ENCODE data around the gene NELFCD.
"Not testable (repeated sequence)": the region's sequence is repeated elsewhere in the genome, so short reads cannot be mapped to it uniquely, and the experiment has no call there.

Gene NELFCD

GRCh38 chr20:59010995-59011873, 30.2 kb downstream of the NELFCD start:
- DNase-seq: no peak

DNA sequence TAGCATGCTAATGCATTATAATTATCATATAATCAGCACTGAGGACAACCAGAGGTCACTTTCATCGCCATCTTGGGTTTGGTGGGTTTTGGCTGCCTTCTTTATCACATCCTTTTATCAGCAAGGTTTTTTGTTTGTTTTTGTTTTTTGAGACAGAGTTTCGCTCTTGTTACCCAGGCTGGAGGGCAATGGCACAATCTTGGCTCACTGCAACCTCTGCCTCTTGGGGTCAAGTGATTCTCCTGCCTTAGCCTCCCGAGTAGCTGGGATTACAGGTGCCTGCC, 30.8 kb downstream of the NELFCD start:
- not testable (repeated sequence) for DNase-seq

DNA sequence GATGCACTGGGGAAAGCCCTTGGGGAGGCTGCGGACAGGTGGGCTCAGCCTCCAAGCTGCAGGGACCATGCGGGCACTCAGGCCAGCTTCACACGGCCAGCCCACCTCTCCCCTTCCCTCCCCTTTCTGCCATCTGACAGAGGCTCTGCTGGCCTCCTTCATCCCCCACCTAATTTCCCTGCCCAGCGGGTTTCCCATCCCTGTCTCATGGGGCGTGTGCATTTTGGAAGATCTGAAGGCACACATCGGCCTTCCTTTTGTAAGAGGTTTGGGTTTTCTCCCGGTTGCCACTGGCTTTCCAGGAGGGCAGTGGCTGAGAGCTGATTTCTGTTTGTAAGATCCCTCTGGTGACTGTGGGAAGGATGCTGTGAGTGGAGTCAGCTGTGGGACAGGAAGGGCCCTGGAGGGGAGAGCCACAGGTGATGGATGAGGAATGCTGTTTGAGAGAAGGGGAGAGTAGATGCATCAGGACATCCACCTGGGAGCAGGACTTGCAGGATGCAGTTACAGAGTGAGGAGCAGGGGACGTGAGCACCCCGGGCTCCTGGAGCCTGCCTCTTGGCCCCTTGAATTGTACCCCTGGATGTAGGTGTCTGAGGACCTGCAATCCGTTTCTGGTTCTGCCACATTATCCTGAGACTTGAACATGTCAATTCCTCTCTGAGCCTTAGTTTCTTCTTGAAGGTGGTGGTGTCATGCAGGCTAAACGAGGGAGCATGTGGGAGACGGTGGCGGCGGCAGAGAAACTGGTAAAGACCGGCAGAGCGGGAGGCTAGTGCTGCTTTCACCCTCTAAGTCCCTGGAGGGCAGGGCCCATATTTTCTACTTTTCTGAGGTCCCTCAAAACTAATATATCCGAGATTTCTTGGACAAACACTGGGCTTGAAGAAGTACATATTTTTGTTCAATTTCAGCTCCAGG, 32.2 kb downstream of the NELFCD start:
- no peak for DNase-seq

DNA sequence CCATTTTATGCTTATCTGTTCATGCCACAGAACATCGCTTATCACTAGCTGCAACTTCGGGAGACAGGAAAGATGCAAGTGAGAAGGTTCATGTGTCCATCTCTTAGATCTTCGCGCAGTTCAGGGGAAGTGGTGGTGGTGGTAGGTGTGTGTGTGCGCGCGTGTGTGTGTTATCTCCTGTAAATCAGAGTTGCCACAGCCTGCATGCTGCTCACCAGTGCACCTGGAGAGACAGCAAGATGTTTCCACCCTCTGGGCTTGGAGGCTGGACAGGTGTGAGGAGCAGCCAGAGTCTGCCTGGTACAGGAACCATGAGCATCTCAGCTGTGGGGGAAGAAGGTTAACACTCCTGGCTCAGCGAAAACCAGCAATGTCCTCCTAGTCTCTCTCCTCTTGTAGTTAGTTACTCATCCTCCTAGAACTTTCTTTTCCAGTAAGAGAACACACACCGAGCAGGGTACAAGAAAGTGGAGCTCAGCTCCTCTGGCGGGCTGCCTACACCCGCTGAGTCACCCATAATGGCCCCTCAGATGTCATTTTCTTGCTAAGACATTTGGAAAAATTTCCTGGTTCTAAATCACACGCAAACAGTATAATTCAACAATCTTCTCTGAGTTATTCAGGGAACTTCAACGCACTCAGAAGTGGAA, 33.0 kb downstream of the NELFCD start:
- no peak for DNase-seq

- no peak for DNase-seq
Measured at GRCh38 chr20:59014680-59015389, 33.8 kb downstream of the NELFCD start.

- no peak for DNase-seq
Measured at GRCh38 chr20:59015411-59015810, 34.4 kb downstream of the NELFCD start.

GRCh38 chr20:59015812-59016711, 35.0 kb downstream of the NELFCD start:
- DNase-seq: no peak

DNA sequence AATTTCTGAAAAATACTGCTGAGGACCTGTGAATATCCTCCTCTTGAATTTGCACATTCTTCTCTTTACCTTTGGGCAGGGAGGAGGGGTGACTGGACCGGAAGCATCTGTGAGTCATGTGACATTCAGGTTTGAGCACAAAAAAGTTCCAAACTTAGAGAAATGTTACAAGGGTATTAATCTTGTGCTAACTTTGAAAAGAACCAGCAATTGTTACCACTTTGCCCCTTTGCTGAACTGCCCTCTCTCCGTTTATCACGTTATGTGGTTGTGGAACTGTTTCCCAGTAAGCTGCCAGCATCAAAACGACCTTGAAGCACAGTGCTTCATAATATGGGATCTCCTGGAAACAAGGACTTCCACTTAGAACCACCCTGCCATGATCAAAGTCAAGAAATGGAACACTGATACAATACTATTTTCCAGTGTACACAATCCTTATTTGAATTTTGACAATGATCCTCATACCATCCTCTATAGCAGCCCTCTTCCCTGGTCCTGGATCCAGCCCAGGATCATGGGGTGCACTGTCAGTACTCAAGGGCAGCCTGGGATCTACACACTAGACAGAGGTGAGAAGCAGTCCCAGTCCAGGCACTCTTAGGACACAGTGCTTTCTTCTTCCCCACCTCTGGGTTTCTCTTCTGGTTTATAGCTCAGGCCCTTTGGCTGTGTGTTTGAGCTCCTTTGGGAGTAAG, 35.9 kb downstream of the NELFCD start:
- DNase-seq: no peak

DNA sequence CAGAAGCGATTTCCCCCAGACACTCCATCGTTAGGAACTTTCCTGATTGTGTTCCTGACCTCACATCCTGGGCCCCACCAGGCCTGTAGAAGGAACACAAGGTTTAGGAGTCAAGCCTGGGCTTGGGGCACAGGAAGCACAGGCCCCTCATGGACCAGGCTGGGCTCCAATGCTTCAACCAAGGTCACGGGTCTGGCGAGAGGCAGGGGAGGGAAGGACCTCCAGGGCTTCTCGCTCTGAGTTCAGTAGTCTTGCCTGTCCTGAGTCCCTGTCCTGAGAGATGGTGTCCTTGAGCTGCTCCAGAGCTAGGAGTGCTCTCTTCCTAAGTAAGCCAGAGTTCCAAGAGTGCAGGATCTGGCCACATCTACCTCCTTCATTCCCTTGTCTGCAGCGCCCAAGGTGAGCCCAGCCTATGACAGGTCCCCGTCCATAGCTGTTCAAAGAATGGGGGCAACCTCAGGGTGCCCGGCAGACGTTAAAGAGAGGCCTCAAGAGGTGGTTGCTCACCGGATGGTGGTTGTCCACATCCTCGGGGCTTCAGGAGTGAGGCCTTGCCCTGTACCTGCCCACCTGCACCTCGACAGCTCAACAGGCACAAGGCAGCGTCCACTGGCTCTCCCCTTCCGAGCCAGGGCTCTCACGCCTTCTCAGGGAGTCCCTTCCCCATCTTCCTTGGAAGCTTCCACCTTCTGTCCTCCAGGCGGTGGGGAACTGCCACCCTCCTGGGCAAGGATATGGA, 36.6 kb downstream of the NELFCD start:
- DNase-seq: no peak

- no peak for DNase-seq
Measured at GRCh38 chr20:59018817-59019216, 37.8 kb downstream of the NELFCD start.

DNA sequence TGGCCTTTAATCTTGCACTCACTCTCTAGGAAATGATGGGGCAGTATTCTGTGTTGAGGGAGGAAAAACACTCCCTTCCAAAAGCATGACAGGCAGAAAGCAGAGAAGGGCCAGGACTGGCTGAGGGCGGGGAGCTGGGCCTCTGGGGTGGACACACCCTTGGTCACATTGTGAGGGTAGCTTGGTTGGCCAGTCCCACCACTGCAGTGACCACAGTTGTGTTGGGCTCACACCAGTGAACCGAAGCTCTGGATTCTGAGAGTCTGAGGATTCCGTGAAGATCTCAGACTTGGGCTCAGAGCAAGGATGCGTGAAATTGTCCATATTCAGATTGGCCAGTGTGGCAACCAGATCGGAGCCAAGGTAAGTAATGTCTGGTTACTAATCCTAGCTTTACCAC, 38.2 kb downstream of the NELFCD start, which contains the start of gene TUBB1:
TUBB1 (plus strand) TSS at position 213 of the 400 bp plus-strand sequence; CDS start at position 307, 94 bp downstream.
- no peak for DNase-seq

GRCh38 chr20:59020938-59021551, 40.0 kb downstream of the NELFCD start:
- no peak for DNase-seq

DNA sequence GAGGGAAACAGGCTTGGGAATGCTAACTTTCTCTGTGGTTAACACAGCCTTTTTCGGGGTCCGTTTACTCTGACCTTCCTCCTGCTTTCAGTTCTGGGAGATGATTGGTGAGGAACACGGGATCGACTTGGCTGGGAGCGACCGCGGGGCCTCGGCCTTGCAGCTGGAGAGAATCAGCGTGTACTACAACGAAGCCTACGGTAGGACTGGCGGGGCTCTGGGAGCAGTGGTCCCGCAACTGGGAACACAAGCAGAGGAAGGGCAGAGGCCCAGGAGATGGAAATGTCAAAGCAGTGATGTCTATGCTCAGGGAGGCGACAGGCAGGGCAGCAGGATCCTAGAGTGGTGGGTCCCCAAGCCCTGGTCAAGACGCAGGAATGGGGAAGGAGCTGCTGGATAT, 41.7 kb downstream of the NELFCD start:
- DNase-seq: no peak

GRCh38 chr20:59023616-59024015, 42.6 kb downstream of the NELFCD start:
- no peak for DNase-seq

DNA sequence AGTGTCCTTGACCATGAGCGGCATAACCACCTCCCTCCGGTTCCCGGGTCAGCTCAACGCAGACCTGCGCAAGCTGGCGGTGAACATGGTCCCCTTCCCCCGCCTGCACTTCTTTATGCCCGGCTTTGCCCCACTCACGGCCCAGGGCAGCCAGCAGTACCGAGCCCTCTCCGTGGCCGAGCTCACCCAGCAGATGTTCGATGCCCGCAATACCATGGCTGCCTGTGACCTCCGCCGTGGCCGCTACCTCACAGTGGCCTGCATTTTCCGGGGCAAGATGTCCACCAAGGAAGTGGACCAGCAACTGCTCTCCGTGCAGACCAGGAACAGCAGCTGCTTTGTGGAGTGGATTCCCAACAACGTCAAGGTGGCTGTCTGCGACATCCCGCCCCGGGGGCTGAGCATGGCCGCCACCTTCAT, 43.1 kb downstream of the NELFCD start:
- no peak for DNase-seq

DNA sequence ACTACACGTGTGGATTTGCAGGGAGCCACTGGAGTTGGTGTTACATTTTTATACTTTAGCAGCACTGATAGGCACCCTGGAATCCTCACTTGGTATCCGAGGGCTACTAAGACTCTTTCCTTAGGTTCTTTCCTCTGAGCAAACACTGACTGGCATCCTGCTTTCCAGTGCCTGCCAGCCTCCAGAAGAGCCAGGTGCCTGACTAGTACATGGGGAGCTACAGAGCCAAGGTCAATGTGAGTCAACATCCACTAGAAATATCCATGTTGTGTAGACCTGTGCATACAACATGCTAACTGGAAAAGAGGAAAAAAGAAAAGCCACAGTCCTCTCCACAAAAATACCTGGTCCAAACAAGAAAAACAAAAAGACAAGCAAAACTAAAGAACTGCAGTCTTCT, 44.0 kb downstream of the NELFCD start:
- DNase-seq: no peak

GRCh38 chr20:59025511-59025910, 44.5 kb downstream of the NELFCD start:
- no peak for DNase-seq

GRCh38 chr20:59026904-59027740, 46.1 kb downstream of the NELFCD start:
- DNase-seq: no peak

Data from activated CD4-positive, alpha-beta T cell treated with anti-CD3 and anti-CD28 coated beads, Interleukin-2, Interleukin-6, amounts not matched to agents 100 ng/mL and 50 ng/mL, durations not matched to agents 16 hours and 8 hours (primary cell).